Measurements from ENCODE around the gene GCGR. TPM values are rescaled to one million over a fixed set of nuclear protein-coding genes. Genes with fewer than 3 reads are reported as not detected.

The GCGR gene
- total and polyA plus RNA-seq, 2 of the 13 experiments (the other 11 are each of a cell fraction or from before 2014, with no cell fraction given), result 0.04 to 0.13 TPM

GRCh38 chr17:81840826-81841778, 37.2 kb downstream of the GCGR start:
- 56% methylated on average over 36 of the region's 40 CpGs for WGBS (ENCODE audit: low lambda C conversion rate)
- BruUV-seq (replicated peaks), result no TSS peak
- POLR2A ChIA-PET, result interaction anchor here (0.6 to 8.9 kb wide), 9 partner anchors 7 to 114 kb away, joined by 3 to 40 read pairs (median 5); partner anchors contain the start of genes MCRIP1 and P4HB
- H2AFZ ChIP-seq (ENCODE audit: low read length), result no peak overlapping the region
- in situ Hi-C loops (cut with HindIII; ENCODE audit: extremely low pct_ligation_motif_present, low pct_unique_long_range_greater_than_20kb), result no loop called here
- CTCF ChIA-PET (ENCODE audit: low intra/inter-chr PET ratio, low total read pairs), result no interaction called here
- H3K79me2 ChIP-seq (ENCODE audit: insufficient read depth, low read length), result no peaks in the 10 kb centered on the region
- intact Hi-C loops (cut with micrococcal nuclease; ENCODE audit: unreplicated experiment), result no loop called here
- H3K9ac ChIP-seq (ENCODE audit: insufficient read depth, low read depth, low read length), result no peak overlapping the region
- FAIRE-seq (no peak), ATAC-seq (peak; percentile 53), DNase-seq (ENCODE audit: low spot score) (no peak)
- H3K9me3 ChIP-seq (ENCODE audit: low read length), result no peaks in the 10 kb centered on the region
- peaks cover 6% of the 10 kb centered on the region; the same call in 1 of the 2 replicates for H4K20me1 ChIP-seq (ENCODE audit: insufficient read depth, low read length)
- H3K27ac ChIP-seq (ENCODE audit: extremely low read length, insufficient read depth, low read length), result no peak overlapping the region
- peaks cover 26 to 36% of the 10 kb centered on the region in 2 experiments for H3K36me3 ChIP-seq (replicated peaks in 1 of 2; ENCODE audit: control insufficient read depth in 1 of 2, insufficient read depth in 2 of 2, low read length in 2 of 2)
- peaks cover 40% of the 10 kb centered on the region for H3K4me1 ChIP-seq (ENCODE audit: insufficient read depth, low read length)
- no peak overlapping the region for H3K4me2 ChIP-seq (ENCODE audit: low read depth, low read length)
- no peaks in the 10 kb centered on the region for H3K27me3 ChIP-seq (ENCODE audit: control insufficient read depth in 1 of 2, insufficient read depth in 2 of 2, low read length in 2 of 2)
- no peak overlapping the region; a peak in 1 of 6 replicates for H3K4me3 ChIP-seq (replicated peaks in 1 of 3; ENCODE audit: insufficient read depth in 1 of 3, low read depth in 2 of 3, low read length in 3 of 3)
- TF ChIP-seq SYNCRIP (IDR thresholded peaks at IDR 0.05; ENCODE audit: insufficient read depth, low read depth, low read length), result no peak
- TF ChIP-seq GRHL1 (CRISPR knock-in tag; conservative IDR thresholded peaks at IDR 0.05), result no peak
- TF ChIP-seq MED13 (CRISPR knock-in tag; IDR thresholded peaks at IDR 0.05), result no peak
- TF ChIP-seq ZNF136 (CRISPR knock-in tag; IDR thresholded peaks at IDR 0.05; ENCODE audit: low read depth), result no peak
- TF ChIP-seq ZNF224 (CRISPR knock-in tag; IDR thresholded peaks at IDR 0.05), result no peak
- no peak for TF ChIP-seq TRIM24 (CRISPR knock-in tag; IDR thresholded peaks at IDR 0.05)
- no peak for TF ChIP-seq MAFK (conservative IDR thresholded peaks at IDR 0.05 in 1 of 2, IDR thresholded peaks at IDR 0.05 in 1 of 2; ENCODE audit: low read length in 2 of 2)
- no peak for TF ChIP-seq ZNF564 (CRISPR knock-in tag; IDR thresholded peaks at IDR 0.05)
- TF ChIP-seq ZMYM4 (CRISPR knock-in tag; IDR thresholded peaks at IDR 0.05), result no peak
- TF ChIP-seq EEA1 (CRISPR knock-in tag; IDR thresholded peaks at IDR 0.05; ENCODE audit: borderline replicate concordance), result no peak
- TF ChIP-seq SNAI1 (CRISPR knock-in tag; IDR thresholded peaks at IDR 0.05; ENCODE audit: borderline replicate concordance), result no peak
- no peak for TF ChIP-seq NPAS2 (CRISPR knock-in tag; IDR thresholded peaks at IDR 0.05; ENCODE audit: borderline replicate concordance)
- 0 out of 2 replicates have a peak, but pooled peaks have one; percentile 19 for TF ChIP-seq GATAD2A (CRISPR knock-in tag; IDR thresholded peaks at IDR 0.05)
- TF ChIP-seq, protein P1, sequence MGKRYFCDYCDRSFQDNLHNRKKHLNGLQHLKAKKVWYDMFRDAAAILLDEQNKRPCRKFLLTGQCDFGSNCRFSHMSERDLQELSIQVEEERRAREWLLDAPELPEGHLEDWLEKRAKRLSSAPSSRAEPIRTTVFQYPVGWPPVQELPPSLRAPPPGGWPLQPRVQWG (CRISPR knock-in tag; IDR thresholded peaks at IDR 0.05; ENCODE audit: borderline replicate concordance, low read depth), result no peak
- TF ChIP-seq ZNF225 (CRISPR knock-in tag; IDR thresholded peaks at IDR 0.05), result peak; percentile 75; the same call in 1 of the 2 replicates
- TF ChIP-seq, protein P2, sequence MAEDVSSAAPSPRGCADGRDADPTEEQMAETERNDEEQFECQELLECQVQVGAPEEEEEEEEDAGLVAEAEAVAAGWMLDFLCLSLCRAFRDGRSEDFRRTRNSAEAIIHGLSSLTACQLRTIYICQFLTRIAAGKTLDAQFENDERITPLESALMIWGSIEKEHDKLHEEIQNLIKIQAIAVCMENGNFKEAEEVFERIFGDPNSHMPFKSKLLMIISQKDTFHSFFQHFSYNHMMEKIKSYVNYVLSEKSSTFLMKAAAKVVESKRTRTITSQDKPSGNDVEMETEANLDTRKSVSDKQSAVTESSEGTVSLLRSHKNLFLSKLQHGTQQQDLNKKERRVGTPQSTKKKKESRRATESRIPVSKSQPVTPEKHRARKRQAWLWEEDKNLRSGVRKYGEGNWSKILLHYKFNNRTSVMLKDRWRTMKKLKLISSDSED (CRISPR knock-in tag; IDR thresholded peaks at IDR 0.05), result no peak
- no peak for TF ChIP-seq GTF3A (CRISPR knock-in tag; conservative IDR thresholded peaks at IDR 0.05)
- TF ChIP-seq ZNF562 (CRISPR knock-in tag; IDR thresholded peaks at IDR 0.05; ENCODE audit: borderline replicate concordance), result no peak
- TF ChIP-seq KAT8 (CRISPR knock-in tag; IDR thresholded peaks at IDR 0.05), result no peak
- TF ChIP-seq ZNF235 (CRISPR knock-in tag; IDR thresholded peaks at IDR 0.05; ENCODE audit: borderline replicate concordance), result no peak
- TF ChIP-seq KLF13 (CRISPR knock-in tag; IDR thresholded peaks at IDR 0.05), result no peak

All from HepG2 (cell line).